Left lung (tissue), 10 donors: ENCODE data around the gene RHOF. TPM values are rescaled to one million over a fixed set of nuclear protein-coding genes. Genes with fewer than 3 reads are reported as not detected.
A peak's percentile ranks its signal among the peaks of the same experiment; 100 is the strongest.

ENCODE experiments used
- ATAC-seq: fragments of 200-7000 bp; cut with Tn5 transposase; one replicate; pipeline ENCODE4 v1.9.1; 2020; ENCODE audit warnings: moderate library complexity
- DNase-seq, 4 donors: peaks; one replicate each; pipeline ENCODE4 v3.0.0-alpha.2; 2013 to 2020
- H3K27ac ChIP-seq, 2 donors: fragments of 200-600 bp; sonication (generic) in 1 of 2; one replicate each; pipeline versions ENCODE4 v1.5.0 to v1.8.0; 2020 to 2021
- H3K27me3 ChIP-seq, 2 donors: fragments of 200-600 bp; sonication (generic) in 1 of 2; one replicate each; pipeline versions ENCODE4 v1.5.0 to v1.8.0; 2020 to 2021
- H3K36me3 ChIP-seq, 2 donors: fragments of 200-600 bp; sonication (generic) in 1 of 2; one replicate each; pipeline versions ENCODE4 v1.5.0 to v1.8.0; 2020 to 2021
- H3K4me1 ChIP-seq, 2 donors: fragments of 200-600 bp; one replicate each; pipeline ENCODE4 v1.8.0; 2021
- H3K4me3 ChIP-seq, 2 donors: fragments of 200-600 bp; sonication (generic) in 1 of 2; one replicate each; pipeline versions ENCODE4 v1.5.0 to v1.8.0; 2020 to 2021; ENCODE audit warnings: mild to moderate bottlenecking in 1 of 2
- H3K9me3 ChIP-seq, 2 donors: fragments of 200-600 bp; sonication (generic) in 1 of 2; one replicate each; pipeline versions ENCODE4 v1.5.0 to v1.8.0; 2020 to 2021
- CTCF ChIP-seq, 2 donors: fragments of 200-600 bp; sonication (generic) in 1 of 2; IDR thresholded peaks; one replicate each; pipeline versions ENCODE4 v1.5.0 to v1.8.0; 2021; ENCODE audit warnings: antibody characterized with exemption in 2 of 2
- intact Hi-C, 2 donors: fragments of 100-400 bp; cut with DNase I; formaldehyde crosslinking; loops; one replicate each; pipeline versions ENCODE4 v1.11.2 to v1.14.2; 2022
- polyA plus RNA-seq, 6 donors: library from polyadenylated mRNA; unstranded; fragments of 120-200 nt; gene quantifications; one replicate each; pipeline ENCODE4 v1.2.1, GENCODE V29; 2013; ENCODE audit not compliant: insufficient read length in 6 of 6
- total RNA-seq, 2 donors: library from RNA; stranded (reverse); fragmentation: NEBNext Ultra II Directional; extraction: Animal tissue kit (Norgen Biotek cat#: 25700); gene quantifications; one replicate each; pipeline ENCODE4 v1.2.1, GENCODE V29; 2021
- donor health status: DM: no; HTN: yes; CAD: no.
- donor health status: DM: no; HTN: no; CAD: no.

Gene RHOF
- total and polyA plus RNA-seq, 8 donors, result 8.5 to 48.3 (median 12.3) TPM

GRCh38 chr12:121825041-121825523, 31.6 kb upstream of the RHOF start:
- Histone ChIP-seq H3K27ac (no peak overlapping the region), H3K36me3 (peaks cover 0 to 100% of the 10 kb centered on the region in 2 donors), H3K9me3 (no peaks in the 10 kb centered on the region), H3K27me3 (no peaks in the 10 kb centered on the region), H3K4me1 (no peaks in the 10 kb centered on the region), H3K4me3 (no peak overlapping the region)
- no peak for ATAC-seq
- DNase-seq, result no peak
- intact Hi-C loops, result no loop called here
- no peak for TF ChIP-seq CTCF (IDR thresholded peaks at IDR 0.05)

GRCh38 chr12:121823727-121824115, 30.2 kb upstream of the RHOF start:
- intact Hi-C loops, result no loop called here
- H3K36me3 ChIP-seq, result peaks cover 0 to 100% of the 10 kb centered on the region in 2 donors
- DNase-seq, result no peak
- no peak overlapping the region for H3K27ac ChIP-seq
- no peak for TF ChIP-seq CTCF (IDR thresholded peaks at IDR 0.05)
- no peaks in the 10 kb centered on the region for H3K9me3 ChIP-seq
- no peak overlapping the region for H3K4me3 ChIP-seq
- no peaks in the 10 kb centered on the region for H3K4me1 ChIP-seq
- ATAC-seq, result no peak
- H3K27me3 ChIP-seq, result no peaks in the 10 kb centered on the region

DNA sequence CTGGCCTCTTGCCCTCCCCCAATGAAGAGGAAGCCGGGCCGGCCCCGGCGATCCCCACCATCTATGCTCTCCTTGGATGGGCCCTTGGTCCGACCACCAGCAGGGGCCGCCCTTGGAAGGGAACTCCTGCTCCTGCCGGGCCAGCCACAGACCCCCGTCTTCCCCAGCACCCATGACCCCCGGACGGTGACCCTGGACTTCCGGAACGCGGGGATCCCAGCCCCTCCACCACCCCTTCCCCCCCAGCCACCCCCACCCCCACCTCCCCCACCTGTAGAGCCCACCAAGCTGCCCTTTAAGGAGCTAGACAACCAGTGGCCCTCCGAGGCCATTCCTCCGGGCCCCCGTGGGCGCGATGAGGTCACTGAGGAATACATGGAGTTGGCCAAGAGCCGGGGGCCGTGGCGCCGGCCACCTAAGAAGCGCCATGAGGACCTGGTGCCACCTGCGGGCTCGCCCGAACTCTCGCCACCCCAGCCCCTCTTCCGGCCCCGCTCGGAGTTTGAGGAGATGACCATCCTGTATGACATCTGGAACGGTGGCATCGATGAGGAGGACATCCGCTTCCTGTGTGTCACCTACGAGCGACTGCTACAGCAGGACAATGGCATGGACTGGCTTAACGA, 29.7 kb upstream of the RHOF start:
- TF ChIP-seq CTCF (IDR thresholded peaks at IDR 0.05), result no peak
- no peak overlapping the region for H3K27ac ChIP-seq
- ATAC-seq (no peak), DNase-seq (no peak)
- no peaks in the 10 kb centered on the region for H3K27me3 ChIP-seq
- intact Hi-C loops, result no loop called here
- peaks cover 0 to 100% of the 10 kb centered on the region in 2 donors for H3K36me3 ChIP-seq
- no peak overlapping the region for H3K4me3 ChIP-seq
- H3K4me1 ChIP-seq, result no peaks in the 10 kb centered on the region
- H3K9me3 ChIP-seq, result no peaks in the 10 kb centered on the region

DNA sequence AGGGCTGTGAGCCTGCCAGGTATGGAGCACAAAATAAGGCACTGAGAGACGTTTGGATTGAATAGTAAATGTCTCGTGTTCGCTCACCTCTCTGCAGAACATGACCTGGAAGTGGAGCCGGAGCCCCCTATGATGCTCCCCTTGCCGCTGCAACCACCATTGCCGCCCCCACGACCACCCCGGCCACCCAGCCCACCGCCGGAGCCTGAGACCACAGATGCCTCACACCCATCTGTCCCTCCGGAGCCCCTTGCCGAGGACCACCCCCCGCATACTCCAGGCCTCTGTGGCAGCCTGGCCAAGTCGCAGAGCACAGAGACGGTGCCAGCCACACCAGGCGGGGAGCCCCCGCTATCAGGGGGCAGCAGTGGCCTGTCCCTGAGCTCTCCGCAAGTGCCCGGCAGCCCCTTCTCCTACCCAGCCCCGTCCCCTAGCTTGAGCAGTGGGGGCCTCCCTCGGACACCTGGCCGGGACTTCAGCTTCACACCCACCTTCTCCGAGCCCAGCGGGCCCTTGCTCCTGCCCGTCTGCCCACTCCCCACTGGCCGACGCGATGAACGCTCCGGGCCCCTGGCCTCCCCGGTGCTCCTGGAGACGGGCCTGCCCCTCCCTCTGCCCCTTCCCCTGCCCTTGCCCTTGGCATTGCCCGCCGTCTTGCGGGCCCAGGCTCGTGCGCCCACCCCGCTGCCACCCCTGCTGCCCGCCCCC, 29.1 kb upstream of the RHOF start:
- Histone ChIP-seq H3K27ac (no peak overlapping the region), H3K4me1 (no peaks in the 10 kb centered on the region), H3K4me3 (no peak overlapping the region), H3K27me3 (no peaks in the 10 kb centered on the region), H3K36me3 (peaks cover 0 to 100% of the 10 kb centered on the region in 2 donors), H3K9me3 (no peaks in the 10 kb centered on the region)
- no peak for TF ChIP-seq CTCF (IDR thresholded peaks at IDR 0.05)
- ATAC-seq, result no peak
- intact Hi-C loops, result no loop called here
- no peak for DNase-seq

GRCh38 chr12:121820056-121820455, 26.6 kb upstream of the RHOF start:
- no peak overlapping the region for H3K4me3 ChIP-seq
- DNase-seq (peak in 1 of 4 donors; percentile 29), ATAC-seq (no peak)
- no peak for TF ChIP-seq CTCF (IDR thresholded peaks at IDR 0.05)
- H3K27me3 ChIP-seq, result no peaks in the 10 kb centered on the region
- no peak overlapping the region for H3K27ac ChIP-seq
- H3K36me3 ChIP-seq, result peaks cover 0 to 100% of the 10 kb centered on the region in 2 donors
- H3K4me1 ChIP-seq, result no peaks in the 10 kb centered on the region
- intact Hi-C loops, result no loop called here
- no peaks in the 10 kb centered on the region for H3K9me3 ChIP-seq
